Keratinocyte (primary cell): ENCODE data around the gene LEFTY2. TPM values are rescaled to one million over a fixed set of nuclear protein-coding genes. Genes with fewer than 3 reads are reported as not detected.

Experiments used
- DNase-seq: peaks from one replicate; pipeline ENCODE4 v3.0.0-alpha.2; 2011; ENCODE audit warnings: low read depth, missing footprints, low spot score
- FAIRE-seq: peaks from 2 replicates; lab custom pipeline; 2011; peaks lifted over from hg19 to GRCh38; lab: Jason Lieb, UNC
- H2AFZ ChIP-seq: 2 replicates; pipeline ENCODE4 v1.6.0; 2012; ENCODE audit warnings: low read length, control low read depth, inconsistent platforms; ENCODE audit not compliant: control insufficient read depth
- H3K27ac ChIP-seq: 2 replicates; pipeline ENCODE4 v1.5.1; 2011; ENCODE audit warnings: low read length; ENCODE audit not compliant: control insufficient read depth, insufficient read depth
- H3K27me3 ChIP-seq: 3 replicates; pipeline ENCODE4 v1.6.0; 2011; ENCODE audit warnings: low read length; ENCODE audit not compliant: control insufficient read depth, insufficient read depth; ENCODE audit errors: extremely low read depth
- H3K36me3 ChIP-seq, 2 experiments: 2 replicates in 1 of 2; 3 replicates in 1 of 2; pipeline ENCODE4 v1.5.1; 2011; ENCODE audit warnings: low read length in 2 of 2, mild to moderate bottlenecking in 1 of 2; ENCODE audit not compliant: control insufficient read depth in 2 of 2, insufficient read depth in 2 of 2; ENCODE audit errors: extremely low read depth in 1 of 2
- H3K4me1 ChIP-seq: 3 replicates; pipeline ENCODE4 v1.5.1; 2011; ENCODE audit warnings: low read length; ENCODE audit not compliant: control insufficient read depth, insufficient read depth; ENCODE audit errors: extremely low read depth
- H3K4me2 ChIP-seq: 3 replicates; pipeline ENCODE4 v1.6.0; 2011; ENCODE audit warnings: low read depth, low read length; ENCODE audit not compliant: control insufficient read depth, insufficient read depth; ENCODE audit errors: extremely low read depth
- H3K4me3 ChIP-seq, 3 experiments: fragments of 200-600 bp in 1 of 3; sonication (generic) in 1 of 3; 2 replicates in 2 of 3; 3 replicates in 1 of 3; pipeline ENCODE4 v1.5.1; 2011 to 2016; ENCODE audit warnings: low read length in 3 of 3, mild to moderate bottlenecking in 3 of 3, control low read depth in 2 of 3, inconsistent platforms in 1 of 3, low read depth in 1 of 3, mixed read lengths in 1 of 3, mixed run types in 1 of 3, moderate library complexity in 1 of 3; ENCODE audit not compliant: control insufficient read depth in 2 of 3, insufficient read depth in 2 of 3; ENCODE audit errors: extremely low read depth in 1 of 3
- H3K79me2 ChIP-seq: 2 replicates; pipeline ENCODE4 v1.6.0; 2012; ENCODE audit warnings: low read length; ENCODE audit not compliant: control insufficient read depth, insufficient read depth
- H3K9ac ChIP-seq: 3 replicates; pipeline ENCODE4 v1.6.0; 2011; ENCODE audit warnings: low read length; ENCODE audit not compliant: control insufficient read depth, insufficient read depth; ENCODE audit errors: extremely low read depth
- H3K9me1 ChIP-seq: 3 replicates; pipeline ENCODE4 v1.6.0; 2011; ENCODE audit warnings: low read length; ENCODE audit not compliant: control insufficient read depth, insufficient read depth; ENCODE audit errors: extremely low read depth
- H3K9me3 ChIP-seq: 2 replicates; pipeline ENCODE4 v1.5.1; 2012; ENCODE audit warnings: low read depth, low read length; ENCODE audit not compliant: control insufficient read depth
- H4K20me1 ChIP-seq: 3 replicates; pipeline ENCODE4 v1.6.0; 2011; ENCODE audit warnings: low read length; ENCODE audit not compliant: control insufficient read depth, insufficient read depth; ENCODE audit errors: extremely low read depth
- CTCF ChIP-seq, 3 experiments: IDR thresholded peaks in 1 of 3; conservative IDR thresholded peaks in 1 of 3; optimal IDR thresholded peaks in 1 of 3; 2 replicates in 2 of 3; 3 replicates in 1 of 3; pipeline versions ENCODE3 to v1.5.1; 2011; ENCODE audit warnings: low read length in 3 of 3, mild to moderate bottlenecking in 3 of 3, moderate library complexity in 2 of 3, control low read depth in 1 of 3, inconsistent platforms in 1 of 3; ENCODE audit not compliant: insufficient read depth in 2 of 3; ENCODE audit errors: extremely low read depth in 1 of 3
- EZH2 ChIP-seq: IDR thresholded peaks from one replicate; pipeline ENCODE4 v1.6.1; 2012; ENCODE audit warnings: inconsistent platforms, mild to moderate bottlenecking, low read length, moderate library complexity
- dilution Hi-C: fragments of 300-500 bp; cut with MboI; formaldehyde crosslinking; loops from one replicate; pipeline ENCODE4 v1.7.0; 2020; ENCODE audit warnings: low sequenced_read_pairs; ENCODE audit not compliant: extremely low pct_ligation_motif_present
- polyA plus RNA-seq, 5 experiments: library from polyadenylated mRNA; depleted of rRNA in 3 of 5; stranded (reverse) in 3 of 5; stranded (forward) in 1 of 5; unstranded in 1 of 5; fragments of >200 nt; gene quantifications; 1 replicate in 1 of 5; 2 replicates in 3 of 5; 3 replicates in 1 of 5; pipeline versions ENCODE4 v1.2.1 to v1.2.3, GENCODE V29; 2011 to 2012; ENCODE audit warnings: missing spikeins in 2 of 5, low read depth in 1 of 5, low replicate concordance in 1 of 5
- small RNA-seq, 3 experiments: library from RNA; depleted of rRNA; stranded (forward); fragments of <200 nt; gene quantifications; one replicate each; pipeline ENCODE3, GENCODE V24; 2012; ENCODE audit warnings: low read depth in 3 of 3, low replicate concordance in 1 of 3; ENCODE audit not compliant: insufficient read length in 3 of 3

LEFTY2 gene
- polyA plus RNA-seq, 1 donor (not counting 4 experiments of a cell fraction or from before 2014, with no cell fraction given): not detected

GRCh38 chr1:225887030-225887314, 54.0 kb downstream of the LEFTY2 start:
- Histone ChIP-seq H3K27me3 (no peaks in the 10 kb centered on the region), H3K4me2 (no peak overlapping the region), H3K9ac (no peak overlapping the region), H3K27ac (no peak overlapping the region), H3K9me1 (no peaks in the 10 kb centered on the region), H2AFZ (no peak overlapping the region), H4K20me1 (no peaks in the 10 kb centered on the region), H3K4me1 (peaks cover 6% of the 10 kb centered on the region), H3K79me2 (no peaks in the 10 kb centered on the region), H3K9me3 (no peaks in the 10 kb centered on the region), H3K36me3 (no peaks in the 10 kb centered on the region), H3K4me3 (no peak overlapping the region)
- TF ChIP-seq CTCF (optimal IDR thresholded peaks at IDR 0.05 in 1 of 3, IDR thresholded peaks at IDR 0.05 in 1 of 3, conservative IDR thresholded peaks at IDR 0.05 in 1 of 3; ENCODE audit: extremely low read depth in 1 of 3, insufficient read depth in 2 of 3, low read length in 3 of 3) (no peak), EZH2 (no peak)
- dilution Hi-C loops: no loop called here
- DNase-seq (no peak), FAIRE-seq (no peak)

Small RNA genes lying within 50 kb of the gene (small RNA-seq; reads per million reads assigned to genes)
- gene AL117348.1 (0 reads per million in 3 experiments), gene NDUFA3P3 (0 reads per million in 3 experiments)

Other genes with a start within 250 kb of the LEFTY2 start
- 220 to 441 TPM (median 254 TPM) in 3 replicates for gene SRP9, start 163.4 kb downstream of the LEFTY2 start, polyA plus RNA-seq
- gene EPHX1, start 131.1 kb downstream of the LEFTY2 start, polyA plus RNA-seq: 4.7 to 12.1 TPM (median 6.4 TPM) in 3 replicates
- 15.7 to 18.7 TPM (median 16.5 TPM) in 3 replicates for gene TMEM63A, start 58.8 kb downstream of the LEFTY2 start, polyA plus RNA-seq
- not detected in 3 replicates for gene LEFTY1, start 52.1 kb downstream of the LEFTY2 start, polyA plus RNA-seq
- 45.5 to 62.3 TPM (median 49.5 TPM) in 3 replicates for gene PYCR2, start 17.0 kb downstream of the LEFTY2 start, polyA plus RNA-seq
- 11.3 to 15.9 TPM (median 13.4 TPM) in 3 replicates for gene SDE2, start 58.1 kb upstream of the LEFTY2 start, polyA plus RNA-seq
- gene H3-3A, start 121.5 kb upstream of the LEFTY2 start, polyA plus RNA-seq: 221 to 358 TPM (median 291 TPM) in 3 replicates
- 32.0 to 43.1 TPM (median 39.1 TPM) in 3 replicates for gene ACBD3, start 245.5 kb upstream of the LEFTY2 start, polyA plus RNA-seq